GM11168 (cell line): ENCODE data around the gene CIROP.

Experiments used
- in situ Hi-C: fragments of 300-500 bp; cut with MboI; formaldehyde crosslinking; loops from one replicate; pipeline ENCODE4 v1.12.0; 2022; ENCODE audit warnings: low sequenced_read_pairs; ENCODE audit not compliant: unreplicated experiment

The CIROP gene

DNA sequence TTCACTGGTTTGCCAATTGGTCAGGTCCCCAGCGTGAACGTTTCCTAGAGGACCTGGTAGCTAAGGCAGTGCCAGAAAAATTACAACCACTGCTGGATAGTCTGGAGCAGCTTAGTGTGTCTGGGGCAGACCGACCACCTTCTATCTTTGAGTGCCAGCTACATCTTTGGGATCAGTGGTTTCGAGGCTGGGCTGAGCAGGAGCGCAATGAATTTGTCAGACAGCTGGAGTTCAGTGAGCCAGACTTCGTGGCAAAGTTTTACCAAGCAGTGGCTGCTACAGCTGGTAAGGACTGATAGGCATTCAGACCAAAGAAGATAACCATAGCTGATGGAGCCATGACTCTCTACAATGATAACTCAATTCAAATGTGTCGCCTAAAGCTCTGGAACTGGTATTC is 7.0 kb downstream of the CIROP start:
- in situ Hi-C loops = no loop called here

DNA sequence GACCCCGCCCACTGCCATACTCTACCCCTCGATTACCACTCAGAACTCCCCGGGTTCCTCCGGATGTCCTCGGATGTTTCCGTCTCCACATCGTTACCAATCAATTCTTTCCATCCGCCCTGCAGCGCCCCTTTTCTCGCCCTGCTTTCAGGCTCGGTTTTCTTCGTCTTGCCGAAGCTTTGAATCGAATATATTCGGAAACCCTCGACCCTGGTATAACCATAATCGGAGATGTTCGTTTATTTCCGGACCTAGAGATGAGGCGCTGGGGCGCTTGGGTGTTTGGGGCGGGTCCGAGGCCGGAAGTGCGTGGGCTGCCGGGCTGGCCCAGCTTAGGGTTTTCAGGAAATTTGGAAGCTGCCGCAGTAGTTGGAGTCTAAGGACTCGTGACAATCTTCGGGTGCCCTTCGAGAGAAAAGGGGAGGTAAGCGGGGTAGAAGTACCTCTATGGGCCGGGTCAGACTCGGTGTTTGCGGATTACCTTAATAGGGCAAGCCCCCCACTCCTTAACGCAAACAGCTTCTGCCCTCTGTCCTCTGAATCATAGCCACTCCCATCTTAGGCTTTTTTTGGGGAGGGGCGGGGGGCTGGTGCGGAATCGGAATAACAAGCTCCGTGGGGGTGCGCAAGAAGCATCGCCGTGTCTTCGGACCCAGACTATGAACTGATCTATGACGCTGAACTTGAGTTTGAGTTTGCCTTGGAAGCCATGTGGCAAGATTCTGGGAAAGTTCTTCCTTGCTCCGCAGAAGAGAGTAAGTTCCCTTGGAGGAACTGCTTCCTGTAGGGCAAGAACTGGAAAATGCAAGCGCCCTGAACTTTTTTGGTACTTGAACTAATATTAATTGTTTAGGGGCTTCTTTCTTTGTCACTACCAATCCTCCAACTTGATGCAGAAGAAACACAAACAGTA is 9.3 kb downstream of the CIROP start, which contains the start of gene C14orf119:
C14orf119 (plus strand) TSS at position 310 of the 913 bp plus-strand sequence. CDS start 2,154 bp downstream, outside the sequence.
- in situ Hi-C loops = no loop called here

DNA sequence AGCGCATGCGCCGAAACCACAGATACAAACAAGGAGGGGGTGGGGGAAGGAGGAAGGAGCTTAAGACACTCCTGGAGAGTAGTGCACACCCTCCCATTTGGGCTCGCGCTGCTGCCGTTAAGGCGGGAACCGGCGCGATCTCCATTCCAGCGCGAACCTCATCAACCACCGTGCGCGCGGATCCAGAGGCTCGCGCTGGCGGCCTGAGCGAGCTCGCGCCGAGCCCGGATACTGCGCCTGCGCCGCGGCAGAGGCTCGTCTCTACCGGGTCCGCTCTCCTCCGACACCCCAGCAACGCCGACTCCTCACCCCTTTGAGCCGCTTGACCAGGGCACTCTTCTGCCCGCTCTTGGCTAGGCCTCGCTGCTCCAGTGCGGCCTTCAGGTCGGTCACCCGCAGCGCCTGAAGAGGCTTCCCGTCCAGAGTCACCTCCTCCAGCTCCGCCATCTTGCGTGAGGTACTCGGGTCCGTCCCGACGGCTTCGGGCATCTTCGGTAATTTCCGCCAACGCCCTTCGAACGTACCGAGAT is 10.1 kb downstream of the CIROP start, which contains the start of gene ACIN1:
ACIN1 (minus strand) TSS at position 471 of the 530 bp plus-strand sequence; CDS start at position 447, 24 bp downstream.
- in situ Hi-C loops = no loop called here

DNA sequence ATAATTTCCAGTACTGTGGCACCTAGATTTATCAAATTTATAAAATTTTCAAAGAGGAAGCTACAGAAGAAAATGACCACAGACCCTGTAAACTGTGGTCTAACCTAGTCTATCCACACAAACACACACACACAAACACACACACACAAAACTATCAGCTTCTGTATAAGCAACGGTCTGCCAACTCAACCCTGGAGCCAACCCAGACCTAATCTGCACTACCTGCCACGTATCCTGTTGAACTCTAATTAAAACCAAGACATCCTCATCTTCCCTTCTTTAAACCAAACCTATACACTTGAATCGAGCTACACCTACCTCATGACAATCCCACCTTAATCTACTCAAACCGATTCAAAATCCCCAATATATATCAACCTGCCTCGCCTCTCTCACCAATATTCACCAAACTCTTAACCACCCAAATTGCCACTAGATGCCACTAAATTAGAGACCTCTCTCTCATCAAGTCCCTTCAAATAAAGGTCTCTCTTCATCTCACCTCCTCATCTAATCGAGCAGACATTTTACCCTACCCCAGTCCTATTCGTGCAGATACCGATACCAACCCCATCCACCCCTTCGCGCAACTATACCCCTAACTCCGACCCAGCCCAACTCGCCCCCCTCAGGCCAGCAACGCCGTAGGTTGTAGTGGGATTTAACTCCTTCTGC is 10.7 kb downstream of the CIROP start:
- in situ Hi-C loops = no loop called here

DNA sequence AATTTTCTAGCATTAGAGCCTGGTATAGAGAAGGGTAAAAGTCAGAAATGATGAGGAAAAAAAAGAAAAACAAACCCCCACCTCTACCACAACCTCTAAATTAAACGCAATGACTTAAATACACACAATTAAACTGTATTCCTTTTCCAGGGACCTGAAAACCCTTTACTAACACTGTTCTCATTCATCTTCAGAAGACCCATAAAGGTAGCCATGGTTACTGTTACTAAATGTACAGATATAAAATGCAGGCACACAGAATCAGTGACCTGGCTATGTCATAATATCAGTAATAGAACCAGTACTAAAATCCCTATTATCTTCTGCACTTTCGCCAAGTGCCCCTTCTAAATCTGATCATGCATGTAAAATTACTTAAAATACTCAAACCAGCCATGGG is 11.3 kb downstream of the CIROP start:
- in situ Hi-C loops = no loop called here

DNA sequence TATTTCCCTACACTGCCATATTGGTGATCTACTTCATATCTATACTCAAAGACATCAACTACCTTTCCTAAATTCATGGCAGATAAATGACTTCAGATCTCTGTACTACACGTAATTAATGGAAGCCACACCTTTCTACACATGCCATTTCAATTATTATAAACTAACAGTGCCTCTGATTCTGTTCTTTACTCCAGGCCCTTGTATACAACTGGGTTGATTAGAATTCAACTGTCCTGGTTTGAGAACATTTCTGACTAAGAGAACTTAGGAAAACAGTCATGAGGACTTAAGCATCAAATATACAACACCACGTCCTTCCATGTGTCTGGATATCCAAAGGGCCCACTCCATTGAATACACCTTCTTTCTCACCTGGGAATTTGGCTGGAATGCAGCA is 11.7 kb downstream of the CIROP start:
- in situ Hi-C loops = no loop called here

DNA sequence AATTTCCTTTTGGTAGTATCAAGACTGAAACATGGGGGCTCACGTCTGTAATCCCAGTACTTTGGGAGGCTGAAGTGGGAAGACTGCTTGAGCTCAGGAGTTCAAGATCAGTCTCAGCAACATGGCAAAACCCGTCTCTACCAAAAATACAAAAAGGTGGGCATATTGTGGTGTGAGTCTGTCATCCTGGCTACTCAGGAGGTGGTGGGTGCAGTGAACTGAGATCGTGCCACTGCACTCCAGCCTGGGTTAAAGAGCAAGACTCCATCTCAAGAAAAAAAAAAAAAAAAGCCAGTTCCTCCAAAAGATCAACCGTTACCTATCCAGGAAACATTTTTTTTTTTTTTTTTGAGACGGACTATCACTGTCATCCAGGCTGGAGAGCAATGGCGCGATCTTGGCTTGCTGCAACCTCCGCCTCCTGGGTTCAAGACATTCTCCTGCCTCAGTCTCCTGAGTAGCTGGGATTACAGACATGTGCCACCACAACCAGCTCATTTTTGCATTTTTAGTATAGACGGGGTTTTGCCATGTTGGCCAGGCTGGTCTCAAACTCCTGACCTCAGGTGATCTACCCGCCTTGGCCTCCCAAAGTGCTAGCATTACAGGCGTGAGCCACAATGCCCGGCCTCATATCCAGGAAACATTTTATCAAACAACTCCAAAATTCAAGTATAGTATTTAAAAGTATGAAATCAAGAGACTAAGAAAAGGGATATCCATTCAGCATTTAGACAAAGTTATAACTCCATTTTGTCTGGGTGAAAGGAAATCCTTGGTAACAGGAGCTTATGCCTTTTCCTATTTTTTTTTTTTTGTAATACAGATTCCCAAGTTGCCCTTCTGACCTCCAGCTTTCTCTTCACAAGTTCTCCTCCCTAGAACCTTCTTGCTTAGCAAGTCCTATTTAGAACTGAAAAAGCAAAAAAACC is 13.2 kb downstream of the CIROP start:
- in situ Hi-C loops = no loop called here

DNA sequence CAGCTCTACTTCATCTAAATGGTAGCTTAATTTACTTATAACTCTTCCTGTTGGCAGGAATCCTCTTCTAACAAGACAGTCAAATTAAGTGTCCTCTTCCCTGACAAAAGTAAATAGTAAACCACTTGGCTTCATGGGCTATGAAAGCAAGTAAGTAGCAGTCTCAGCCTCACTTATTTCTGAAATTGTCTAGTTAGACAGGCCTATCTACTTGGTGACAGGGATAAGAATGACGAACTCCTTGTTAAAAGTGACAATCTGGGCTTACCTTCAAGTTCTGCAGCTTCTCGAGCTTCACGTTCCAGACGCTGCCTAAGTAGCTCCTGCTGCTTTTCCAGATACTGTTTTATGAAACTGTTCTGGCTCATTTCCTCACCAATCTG is 14.5 kb downstream of the CIROP start:
- in situ Hi-C loops = no loop called here

DNA sequence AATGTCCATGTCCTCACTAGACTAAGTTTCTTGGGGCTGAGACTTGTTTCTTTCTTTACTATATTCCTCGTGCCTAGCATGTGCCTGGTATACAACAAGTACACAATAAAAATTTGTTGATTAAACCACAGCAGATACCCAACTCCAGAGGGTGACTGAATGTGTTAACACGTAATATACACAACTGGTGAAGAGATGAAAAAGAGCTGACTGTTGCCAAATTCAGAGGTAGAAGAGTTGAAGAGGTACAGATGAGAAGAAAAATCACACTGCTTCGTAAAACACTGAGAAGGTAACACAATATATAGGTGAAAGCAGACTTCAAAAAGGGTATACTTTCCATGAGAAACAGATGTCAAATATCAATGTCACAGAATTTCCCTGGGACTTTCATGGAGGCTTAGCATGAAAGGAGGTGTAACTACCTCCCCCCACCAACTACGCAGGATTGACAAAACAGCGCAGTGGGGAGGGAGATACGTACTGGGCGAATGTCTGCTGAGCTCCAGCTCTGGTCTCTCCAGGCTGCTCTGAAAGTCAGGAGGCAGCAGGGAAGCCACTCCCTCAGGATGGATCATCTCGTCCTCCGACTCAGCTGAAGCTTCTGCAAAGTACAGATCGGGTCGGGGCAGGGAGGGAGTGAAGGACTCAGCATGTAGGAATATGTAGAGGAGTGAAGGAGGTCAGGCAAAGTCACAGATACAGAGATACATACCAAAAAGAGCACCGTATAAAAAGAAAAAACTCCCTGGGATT is 15.1 kb downstream of the CIROP start:
- in situ Hi-C loops = no loop called here

DNA sequence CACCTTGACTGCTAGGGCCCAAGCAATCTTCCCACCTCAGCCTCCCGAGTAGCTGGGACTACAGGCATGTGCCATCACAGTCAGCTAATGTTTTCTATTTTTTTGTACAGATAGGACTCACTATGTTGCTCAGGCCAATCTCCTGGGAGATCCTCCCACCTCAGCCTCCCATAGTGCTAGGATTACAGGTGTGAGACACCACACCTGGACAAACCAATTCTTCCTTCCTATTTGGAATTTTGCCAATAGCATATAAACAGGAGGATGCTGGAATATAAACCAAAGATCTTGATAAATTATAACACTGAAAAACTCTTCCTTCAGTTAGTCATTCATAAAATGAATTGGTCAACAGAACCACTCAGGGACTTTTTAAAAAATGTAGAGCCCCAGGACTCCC is 18.2 kb downstream of the CIROP start:
- in situ Hi-C loops = no loop called here

DNA sequence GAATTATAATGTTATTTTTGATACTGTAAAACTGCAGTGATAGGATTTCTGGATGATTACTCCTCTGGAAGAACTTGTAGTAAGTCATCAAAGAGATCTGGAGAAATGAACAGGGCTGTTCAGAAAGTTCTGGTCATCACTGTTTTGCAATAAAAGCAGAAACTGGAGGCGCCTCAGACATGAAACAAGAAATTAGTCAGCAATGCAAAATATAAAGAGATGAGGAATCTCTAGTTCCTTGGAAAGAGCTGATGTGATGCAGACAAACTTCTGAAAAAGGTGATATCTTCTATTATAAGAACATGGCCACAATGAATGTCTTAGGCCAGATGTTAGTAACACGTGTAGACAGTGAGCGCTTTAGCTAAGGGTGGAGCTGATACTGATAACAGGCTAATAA is 19.3 kb downstream of the CIROP start:
- in situ Hi-C loops = no loop called here

DNA sequence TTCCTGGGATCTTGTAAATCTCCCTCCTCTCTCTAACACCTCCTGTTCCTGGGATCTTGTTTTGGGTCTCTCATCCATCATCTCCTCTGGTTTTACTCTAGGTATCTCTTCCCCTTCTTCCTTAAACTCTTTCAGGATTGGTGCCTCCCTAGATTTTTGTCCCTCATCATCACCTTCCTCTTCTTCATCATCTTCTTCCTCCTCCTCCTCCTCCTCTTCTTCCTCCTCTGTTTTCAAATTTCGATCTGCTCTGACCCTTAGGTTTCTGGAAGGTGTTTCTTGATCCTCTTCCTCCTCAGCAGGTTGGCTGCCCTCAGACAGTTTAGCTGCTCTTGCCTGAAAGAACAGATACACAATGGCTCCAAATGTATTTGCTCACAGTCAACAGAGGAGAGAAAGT is 24.3 kb downstream of the CIROP start:
- in situ Hi-C loops = no loop called here

DNA sequence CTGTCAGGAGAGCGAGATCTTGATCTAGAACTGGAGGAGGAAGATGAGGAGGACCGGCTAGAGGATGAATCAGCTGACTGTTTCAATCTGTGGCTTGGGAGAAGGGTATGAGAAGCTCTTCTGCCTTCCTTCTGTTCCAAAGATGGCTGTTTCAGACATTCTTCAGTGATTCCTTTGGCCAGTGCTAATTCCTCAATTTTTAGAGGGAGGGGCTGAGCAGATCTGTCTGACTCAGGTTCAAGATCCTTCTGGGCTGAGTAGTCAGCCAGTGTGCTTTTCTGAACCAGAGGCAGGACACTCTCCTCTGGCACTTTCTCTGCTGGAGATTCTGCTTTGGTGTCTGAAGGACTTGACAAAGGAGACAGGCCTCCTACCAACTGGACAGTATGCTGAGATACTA is 25.1 kb downstream of the CIROP start:
- in situ Hi-C loops = no loop called here

DNA sequence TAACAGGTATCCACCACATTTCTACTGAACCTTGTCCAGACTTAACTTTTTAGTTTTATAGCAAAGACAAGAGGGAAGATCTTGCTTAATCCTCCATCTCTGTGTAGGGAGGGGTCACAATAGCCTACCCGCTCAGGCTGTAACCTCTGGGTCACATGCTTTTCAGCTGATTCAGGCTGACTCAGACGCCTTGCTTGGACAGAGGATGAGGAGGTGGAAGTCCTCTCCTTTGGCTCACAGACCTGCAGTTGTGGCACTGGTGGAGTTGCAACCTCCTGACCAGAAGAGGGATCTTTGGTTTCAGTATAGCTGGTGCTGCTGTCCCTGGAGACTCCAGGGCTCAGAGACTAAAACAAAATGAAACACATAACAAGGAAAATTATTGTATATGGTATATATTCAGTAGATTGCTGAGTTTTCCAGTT is 26.1 kb downstream of the CIROP start:
- in situ Hi-C loops = no loop called here

DNA sequence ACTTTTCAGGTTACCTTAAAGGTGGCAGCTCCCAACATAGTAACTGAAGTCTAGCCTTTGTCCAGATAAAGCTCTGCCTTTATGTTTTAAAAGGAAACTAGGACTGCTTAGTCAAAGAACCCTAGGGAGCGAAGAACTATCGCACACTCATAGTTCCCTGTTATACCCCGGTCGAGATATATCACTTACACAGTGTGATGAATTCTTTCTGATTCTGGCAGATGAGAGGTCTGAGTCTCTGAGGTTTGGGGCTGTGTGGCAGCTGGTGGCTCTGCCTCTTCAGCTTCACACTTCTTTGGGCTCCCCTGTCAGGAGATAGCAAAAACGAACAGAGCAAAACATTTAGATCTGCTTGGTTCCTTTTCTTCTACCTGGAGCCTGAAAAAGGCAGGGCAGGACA is 26.8 kb downstream of the CIROP start:
- in situ Hi-C loops = no loop called here

DNA sequence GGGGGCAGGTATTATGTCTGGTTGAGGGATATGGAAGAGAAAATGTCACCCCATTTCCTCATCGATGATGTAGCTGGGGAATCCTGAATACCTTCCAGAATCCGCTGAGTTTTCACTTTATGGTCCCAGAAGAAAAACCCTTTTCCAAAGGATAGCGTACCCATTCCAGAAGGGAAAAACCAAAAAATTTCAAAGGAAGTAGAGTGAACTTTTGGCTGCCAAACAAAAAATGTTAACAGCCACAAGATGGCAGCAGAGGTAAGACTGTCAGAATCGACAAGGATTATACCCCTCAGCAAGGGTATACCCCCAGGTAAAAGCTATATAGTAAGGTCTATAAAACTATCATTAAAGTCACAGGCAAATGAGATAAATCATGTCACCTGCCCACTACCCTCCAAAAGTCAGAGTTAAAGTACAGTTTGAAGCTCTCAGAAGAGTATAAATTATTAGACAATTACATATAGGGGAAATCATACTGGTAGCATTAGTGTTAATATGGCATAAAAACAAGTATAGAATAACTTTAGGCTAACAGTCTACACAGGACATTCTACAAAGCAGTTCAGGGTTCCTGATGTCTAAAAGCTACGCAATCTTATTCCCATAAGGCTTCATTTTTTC is 27.9 kb downstream of the CIROP start:
- in situ Hi-C loops = no loop called here

DNA sequence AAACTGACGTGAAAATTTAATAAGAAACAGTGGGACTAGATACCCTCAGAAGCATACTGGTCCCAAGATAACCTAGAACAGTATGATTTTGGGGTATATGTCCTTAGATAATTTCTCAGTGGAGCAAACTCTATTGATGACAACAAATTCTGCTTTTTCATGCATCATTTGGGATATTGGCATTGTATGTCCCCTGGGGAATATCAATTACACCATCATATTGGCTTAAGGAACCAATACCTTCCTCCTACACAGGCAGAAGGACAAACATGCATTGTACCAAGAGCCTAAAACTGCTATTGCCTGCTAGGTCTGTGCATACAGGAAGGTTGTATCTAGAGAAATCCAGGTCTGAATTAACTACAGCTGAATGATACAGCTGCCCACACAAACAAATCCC is 29.9 kb downstream of the CIROP start:
- in situ Hi-C loops = no loop called here

DNA sequence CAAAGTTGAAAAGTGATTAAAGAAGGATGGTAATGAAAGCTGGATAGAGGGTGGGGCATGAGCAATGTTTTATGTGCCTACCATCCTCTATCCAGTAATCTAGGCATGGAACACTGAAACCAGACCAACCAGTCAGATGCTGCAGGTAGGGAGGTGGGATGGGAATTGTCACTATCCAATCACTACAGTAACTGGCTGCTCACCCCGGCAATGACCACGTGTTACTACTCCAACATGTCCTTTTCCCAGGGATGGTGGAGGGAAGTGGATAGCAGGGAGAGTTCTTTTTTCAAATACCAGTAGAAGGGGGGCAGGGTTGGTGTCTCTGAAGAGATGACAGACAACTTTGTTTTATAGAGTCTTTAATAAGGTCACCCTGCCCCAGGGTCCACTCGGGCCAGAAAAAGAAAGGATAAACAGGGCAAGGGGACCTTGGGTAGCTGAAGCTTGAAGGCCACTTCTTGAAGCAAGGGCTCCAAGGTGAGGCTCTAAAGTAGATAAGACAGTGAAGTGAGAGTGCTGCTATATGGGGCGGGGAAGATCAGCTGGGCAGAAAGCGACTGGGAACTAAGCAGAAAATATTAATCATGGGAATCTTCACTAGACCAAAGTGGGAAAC is 32.8 kb downstream of the CIROP start:
- in situ Hi-C loops = no loop called here
